ENCODE measurements around the gene PDZD7. TPM values are rescaled to one million over a fixed set of nuclear protein-coding genes. Genes with fewer than 3 reads are reported as not detected.

The PDZD7 gene
- total RNA-seq, 1 donor from 2014 or later, result 0.27 TPM

- no peaks in the 10 kb centered on the region for H3K27me3 ChIP-seq (ENCODE audit: low read depth)
- TF ChIP-seq CTCF (IDR thresholded peaks at IDR 0.05; ENCODE audit: borderline replicate concordance), result no peak
- no peak overlapping the region for H3K27ac ChIP-seq (replicated peaks)
- H3K9me3 ChIP-seq (replicated peaks), result no peaks in the 10 kb centered on the region
- no peak for DNase-seq
- intact Hi-C loops (cut with micrococcal nuclease), result no loop called here
- no peak overlapping the region for H3K4me3 ChIP-seq
- peaks cover 40% of the 10 kb centered on the region for H3K4me1 ChIP-seq
- H3K36me3 ChIP-seq, result peaks cover 51% of the 10 kb centered on the region
Measured at GRCh38 chr10:100989088-100989487, 41.8 kb downstream of the PDZD7 start.

GRCh38 chr10:100988166-100988565, 42.8 kb downstream of the PDZD7 start:
- DNase-seq, result no peak
- Histone ChIP-seq H3K36me3 (peaks cover 47% of the 10 kb centered on the region), H3K4me1 (peaks cover 40% of the 10 kb centered on the region)

GRCh38 chr10:100987685-100988049, 43.3 kb downstream of the PDZD7 start:
- Histone ChIP-seq H3K36me3 (peaks cover 47% of the 10 kb centered on the region), H3K27ac (replicated peaks) (peak overlapping the region; percentile 82), H3K4me1 (peaks cover 40% of the 10 kb centered on the region), H3K9me3 (replicated peaks) (no peaks in the 10 kb centered on the region), H3K27me3 (ENCODE audit: low read depth) (no peaks in the 10 kb centered on the region), H3K4me3 (peak overlapping the region; percentile 78)
- no peak for TF ChIP-seq CTCF (IDR thresholded peaks at IDR 0.05; ENCODE audit: borderline replicate concordance)
- intact Hi-C loops (cut with micrococcal nuclease), result no loop called here
- DNase-seq, result no peak

More at GRCh38 chr10:100988166-100988565, 42.8 kb downstream of the PDZD7 start:
- intact Hi-C loops (cut with micrococcal nuclease), result no loop called here
- H3K9me3 ChIP-seq (replicated peaks), result no peaks in the 10 kb centered on the region
- no peak overlapping the region for H3K27ac ChIP-seq (replicated peaks)
- H3K27me3 ChIP-seq (ENCODE audit: low read depth), result no peaks in the 10 kb centered on the region
- no peak for TF ChIP-seq CTCF (IDR thresholded peaks at IDR 0.05; ENCODE audit: borderline replicate concordance)
- peak overlapping the region; percentile 78 for H3K4me3 ChIP-seq

- Histone ChIP-seq H3K36me3 (peaks cover 44% of the 10 kb centered on the region), H3K4me3 (peak within 1 kb of the TSS; percentile 78), H3K27me3 (ENCODE audit: low read depth) (no peaks in the 10 kb centered on the region), H3K4me1 (peaks cover 40% of the 10 kb centered on the region), H3K27ac (replicated peaks) (peak within 1 kb of the TSS; percentile 82), H3K9me3 (replicated peaks) (no peaks in the 10 kb centered on the region)
- intact Hi-C loops (cut with micrococcal nuclease), result no loop called here
- DNase-seq, result peak; percentile 86
- TF ChIP-seq CTCF (IDR thresholded peaks at IDR 0.05; ENCODE audit: borderline replicate concordance), result no peak
Measured at GRCh38 chr10:100986952-100987684, 43.8 kb downstream of the PDZD7 start, which contains the start of the genes MRPL43 and TWNK. TSS of gene MRPL43 (minus strand) at chr10:100987497. CDS start at chr10:100987443, 54 bp downstream. TSS of gene TWNK (plus strand) at chr10:100987543. CDS start at chr10:100988211, 668 bp downstream.

- intact Hi-C loops (cut with micrococcal nuclease), result no loop called here
- H3K36me3 ChIP-seq, result peaks cover 41% of the 10 kb centered on the region
- H3K27me3 ChIP-seq (ENCODE audit: low read depth), result no peaks in the 10 kb centered on the region
- no peak for TF ChIP-seq CTCF (IDR thresholded peaks at IDR 0.05; ENCODE audit: borderline replicate concordance)
- no peaks in the 10 kb centered on the region for H3K9me3 ChIP-seq (replicated peaks)
- peak overlapping the region; percentile 82 for H3K27ac ChIP-seq (replicated peaks)
- no peak for DNase-seq
- H3K4me1 ChIP-seq, result peaks cover 40% of the 10 kb centered on the region
- peak overlapping the region; percentile 78 for H3K4me3 ChIP-seq
Measured at GRCh38 chr10:100986623-100986951, 44.3 kb downstream of the PDZD7 start.
